T-cell (primary cell): ENCODE results near the gene C6orf47. TPM values are rescaled to one million over a fixed set of nuclear protein-coding genes. Genes with fewer than 3 reads are reported as not detected.

ENCODE experiments used
- ATAC-seq, 4 experiments: fragments of 200-7000 bp in 3 of 4; fragments of 150-1000 bp in 1 of 4; cut with Tn5 transposase; replicated peaks in 1 of 4; 1 replicate in 3 of 4; 2 replicates in 1 of 4; pipeline ENCODE4 v1.10.0; 2021; ENCODE audit warnings: moderate library complexity in 3 of 4, mild to moderate bottlenecking in 2 of 4, moderate number of reproducible peaks in 1 of 4
- CTCF ChIA-PET, 2 donors: fragments of 300-600 bp; sonication (Branson Sonifier 250); formaldehyde crosslinking; loops; one replicate each; lab custom pipeline; 2022; ENCODE audit warnings: antibody characterized with exemption in 2 of 2; lab: Charles Lee
- POLR2A ChIA-PET, 2 donors: fragments of 300-600 bp; sonication (Branson Sonifier 250); formaldehyde crosslinking; loops; one replicate each; lab custom pipeline; 2022; ENCODE audit warnings: antibody characterized with exemption in 2 of 2; lab: Charles Lee
- DNase-seq, 35 experiments: peaks; one replicate each; pipeline versions ENCODE4 v3.0.0 to v3.0.0-alpha.2; 2013 to 2023
- H3K27ac ChIP-seq: one replicate; pipeline ENCODE4 v1.5.1; 2013; ENCODE audit warnings: low read length
- H3K27me3 ChIP-seq, 2 experiments: replicated peaks in 1 of 2; 1 replicate in 1 of 2; 2 replicates in 1 of 2; pipeline versions ENCODE4 v1.6.1 to v1.7.0; 2013; ENCODE audit warnings: low read length in 1 of 2, mixed read lengths in 1 of 2; ENCODE audit not compliant: control insufficient read depth in 2 of 2, insufficient read depth in 2 of 2; ENCODE audit errors: extremely low read depth in 1 of 2
- H3K36me3 ChIP-seq, 2 donors: 1 replicate in 1 of 2; 2 replicates in 1 of 2; pipeline versions ENCODE4 v1.6.1 to v1.7.0; 2013; ENCODE audit warnings: low read length in 1 of 2; ENCODE audit not compliant: control insufficient read depth in 2 of 2, insufficient read depth in 1 of 2; ENCODE audit errors: extremely low read depth in 1 of 2
- H3K4me1 ChIP-seq, 2 experiments: 1 replicate in 1 of 2; 2 replicates in 1 of 2; pipeline versions ENCODE4 v1.6.1 to v1.7.0; 2013; ENCODE audit warnings: low read length in 2 of 2, mixed read lengths in 1 of 2; ENCODE audit not compliant: insufficient read depth in 2 of 2, control insufficient read depth in 1 of 2; ENCODE audit errors: extremely low read depth in 1 of 2
- H3K4me3 ChIP-seq, 2 donors: 1 replicate in 1 of 2; 2 replicates in 1 of 2; pipeline versions ENCODE4 v1.5.1 to v1.7.0; 2013; ENCODE audit warnings: mild to moderate bottlenecking in 2 of 2, low read length in 1 of 2, moderate library complexity in 1 of 2; ENCODE audit not compliant: control insufficient read depth in 1 of 2; ENCODE audit errors: extremely low read depth in 1 of 2
- H3K9me3 ChIP-seq: 2 replicates; pipeline ENCODE4 v1.7.0; 2013
- H3K27ac Mint-ChIP-seq, 2 donors: one replicate each; pipeline ENCODE4 v1.8.0; 2020 to 2021; ENCODE audit warnings: mild to moderate bottlenecking in 2 of 2, mixed read lengths in 2 of 2
- H3K27me3 Mint-ChIP-seq, 2 donors: one replicate each; pipeline ENCODE4 v1.8.0; 2021 to 2022; ENCODE audit warnings: mixed read lengths in 2 of 2
- H3K36me3 Mint-ChIP-seq: one replicate; pipeline ENCODE4 v1.8.0; 2021; ENCODE audit warnings: mixed read lengths
- H3K4me1 Mint-ChIP-seq, 3 donors: one replicate each; pipeline ENCODE4 v1.8.0; 2020 to 2022; ENCODE audit warnings: mixed read lengths in 3 of 3, mild to moderate bottlenecking in 1 of 3
- H3K4me3 Mint-ChIP-seq, 3 donors: one replicate each; pipeline ENCODE4 v1.8.0; 2020 to 2022; ENCODE audit warnings: mild to moderate bottlenecking in 3 of 3, mixed read lengths in 3 of 3, moderate library complexity in 3 of 3
- H3K9me3 Mint-ChIP-seq, 3 donors: one replicate each; pipeline ENCODE4 v1.8.0; 2020 to 2022; ENCODE audit warnings: mixed read lengths in 3 of 3
- WGBS: methylation state at CpG from one replicate; pipeline ENCODE4 v1.1.5; 2013; ENCODE audit warnings: missing lambda C conversion rate; ENCODE audit not compliant: insufficient coverage; 5-methylcytosine and 5-hydroxymethylcytosine counted together
- total RNA-seq, 35 experiments: library from RNA in 6 of 35; stranded (reverse) in 6 of 35; fragments of 120-200 nt in 1 of 35; gene quantifications; one replicate each; pipeline versions ENCODE4 v1.2.1 to v1.2.4 and lab custom pipeline; 2013 to 2026

Gene C6orf47
- total RNA-seq, 5 donors from 2014 or later (not counting 1 experiment from before 2014, with no cell fraction given) = 16.3 to 36.2 (median 33.4) TPM

- Mint-ChIP-seq H3K4me1 (peaks cover 16 to 23% (median 18%) of the 10 kb centered on the region in 3 donors), H3K27me3 (no peaks in the 10 kb centered on the region), H3K4me3 (no peak overlapping the region), H3K36me3 (peaks cover 17% of the 10 kb centered on the region), H3K9me3 (no peaks in the 10 kb centered on the region), H3K27ac (no peak overlapping the region)
- no peak overlapping the region for H3K27ac ChIP-seq
- no peak overlapping the region for H3K4me3 ChIP-seq
- no peaks in the 10 kb centered on the region for H3K27me3 ChIP-seq
- peaks cover 0 to 21% of the 10 kb centered on the region in 2 experiments for H3K4me1 ChIP-seq
- WGBS = 94% methylated on average over 10 of the region's 13 CpGs
- H3K9me3 ChIP-seq = no peaks in the 10 kb centered on the region
- no peak for DNase-seq
- H3K36me3 ChIP-seq = peaks cover 3 to 25% of the 10 kb centered on the region in 2 donors
- POLR2A ChIA-PET = no interaction called here
- no peak for ATAC-seq
- CTCF ChIA-PET = no interaction called here
Measured at GRCh38 chr6:31683591-31683990, 23.0 kb upstream of the C6orf47 start.

- H3K4me3 Mint-ChIP-seq = peak overlapping the region; percentile 84 to 91 (median 86)
- no peaks in the 10 kb centered on the region for H3K27me3 Mint-ChIP-seq
- peaks cover 2% of the 10 kb centered on the region for H3K36me3 Mint-ChIP-seq
- no peaks in the 10 kb centered on the region for H3K9me3 ChIP-seq
- H3K4me1 ChIP-seq = peaks cover 0 to 21% of the 10 kb centered on the region in 2 experiments
- POLR2A ChIA-PET = no interaction called here
- 0% methylated on average over 35 of the region's 40 CpGs for WGBS
- H3K4me3 ChIP-seq = peak overlapping the region; percentile 49 to 64
- CTCF ChIA-PET = interaction anchor here in 1 of 2 donors (0.6 kb wide), 2 partner anchors 107 to 148 kb away, joined by 5 to 6 read pairs; no protein-coding TSS in a partner anchor
- DNase-seq (peak in 16 of 35 experiments; percentile 12 to 60 (median 31)), ATAC-seq (peak; percentile 62 to 73 (median 68))
- no peaks in the 10 kb centered on the region for H3K27me3 ChIP-seq
- peaks cover 16 to 23% (median 18%) of the 10 kb centered on the region in 3 donors for H3K4me1 Mint-ChIP-seq
- H3K9me3 Mint-ChIP-seq = no peaks in the 10 kb centered on the region
- H3K36me3 ChIP-seq = peaks cover 0 to 2% of the 10 kb centered on the region in 2 donors
- H3K27ac Mint-ChIP-seq = peak overlapping the region; percentile 45 to 85
- peak overlapping the region; percentile 5 for H3K27ac ChIP-seq
Measured at GRCh38 chr6:31681135-31681671, 20.6 kb upstream of the C6orf47 start.

- peaks cover 0 to 21% of the 10 kb centered on the region in 2 experiments for H3K4me1 ChIP-seq
- Mint-ChIP-seq H3K27ac (peak within 1 kb of the TSS; percentile 45 to 85), H3K4me1 (peaks cover 16 to 23% (median 18%) of the 10 kb centered on the region in 3 donors), H3K36me3 (no peaks in the 10 kb centered on the region), H3K9me3 (no peaks in the 10 kb centered on the region), H3K4me3 (peak within 1 kb of the TSS; percentile 84 to 91 (median 86)), H3K27me3 (no peaks in the 10 kb centered on the region)
- H3K27me3 ChIP-seq = no peaks in the 10 kb centered on the region
- ChIA-PET CTCF (interaction anchor here in 1 of 2 donors (0.5 to 0.6 kb wide), 3 partner anchors 82 to 149 kb away, joined by 3 to 6 read pairs (median 5); no protein-coding TSS in a partner anchor), POLR2A (no interaction called here)
- H3K36me3 ChIP-seq = no peaks in the 10 kb centered on the region
- WGBS = 17% methylated on average over 16 of the region's 17 CpGs
- peak; percentile 68 to 81 (median 78) for ATAC-seq
- H3K4me3 ChIP-seq = peak within 1 kb of the TSS; percentile 49 to 64
- no peaks in the 10 kb centered on the region for H3K9me3 ChIP-seq
- H3K27ac ChIP-seq = peak within 1 kb of the TSS; percentile 5
- peak in 27 of 35 experiments; percentile 20 to 76 (median 40) for DNase-seq
Measured at GRCh38 chr6:31680226-31681134, 19.9 kb upstream of the C6orf47 start, which contains the start of gene LY6G5C. TSS of gene LY6G5C (minus strand) at chr6:31681067. CDS start at chr6:31680373, 694 bp downstream.

GRCh38 chr6:31677955-31678354 is 17.4 kb upstream of the C6orf47 start:
- Histone ChIP-seq H3K9me3 (no peaks in the 10 kb centered on the region), H3K36me3 (peaks cover 7 to 8% of the 10 kb centered on the region in 2 donors), H3K27me3 (no peaks in the 10 kb centered on the region), H3K4me3 (no peak overlapping the region), H3K4me1 (peaks cover 0 to 21% of the 10 kb centered on the region in 2 experiments), H3K27ac (no peak overlapping the region)
- Mint-ChIP-seq H3K27me3 (no peaks in the 10 kb centered on the region), H3K36me3 (peaks cover 4% of the 10 kb centered on the region), H3K9me3 (no peaks in the 10 kb centered on the region), H3K4me1 (peaks cover 16 to 23% (median 18%) of the 10 kb centered on the region in 3 donors), H3K4me3 (no peak overlapping the region), H3K27ac (peak overlapping the region in 1 of 2 donors; percentile 5)
- CTCF ChIA-PET = no interaction called here
- no peak for ATAC-seq
- POLR2A ChIA-PET = interaction anchor here in 1 of 2 donors (0.6 kb wide), 1 partner anchor 129 kb away, joined by 3 read pairs; no protein-coding TSS in a partner anchor
- DNase-seq = no peak
- 73% methylated on average over 8 of the region's 8 CpGs for WGBS

GRCh38 chr6:31676904-31677303 is 16.3 kb upstream of the C6orf47 start:
- no peaks in the 10 kb centered on the region for H3K27me3 Mint-ChIP-seq
- no peaks in the 10 kb centered on the region for H3K27me3 ChIP-seq
- H3K27ac Mint-ChIP-seq = no peak overlapping the region
- CTCF ChIA-PET = interaction anchor here in 1 of 2 donors (0.5 kb wide), 1 partner anchor 23 kb away, joined by 4 read pairs; no protein-coding TSS in a partner anchor
- H3K4me3 ChIP-seq = no peak overlapping the region
- H3K4me1 Mint-ChIP-seq = peaks cover 16 to 23% (median 18%) of the 10 kb centered on the region in 3 donors
- POLR2A ChIA-PET = no interaction called here
- H3K27ac ChIP-seq = no peak overlapping the region
- ATAC-seq = no peak
- no peak overlapping the region for H3K4me3 Mint-ChIP-seq
- peaks cover 9% of the 10 kb centered on the region for H3K36me3 Mint-ChIP-seq
- H3K9me3 Mint-ChIP-seq = no peaks in the 10 kb centered on the region
- no CpG with 5 or more reads among the region's 6 CpGs for WGBS
- DNase-seq = no peak
- peaks cover 8 to 16% of the 10 kb centered on the region in 2 donors for H3K36me3 ChIP-seq
- no peaks in the 10 kb centered on the region for H3K9me3 ChIP-seq
- peaks cover 0 to 20% of the 10 kb centered on the region in 2 experiments for H3K4me1 ChIP-seq
